ENCODE data around the gene DSCAM. TPM values are rescaled to one million over a fixed set of nuclear protein-coding genes. Genes with fewer than 3 reads are reported as not detected.

Gene DSCAM
- total and polyA plus RNA-seq, 2 experiments from 2014 or later: 0.07 TPM; not detected in 1

GRCh38 chr21:40472013-40472412, 374.9 kb downstream of the DSCAM start:
- H3K4me1 Mint-ChIP-seq: no peaks in the 10 kb centered on the region
- Histone ChIP-seq H4K20me1 (replicated peaks; ENCODE audit: insufficient read depth) (no peaks in the 10 kb centered on the region), H3K9me2 (ENCODE audit: insufficient read depth) (no peaks in the 10 kb centered on the region), H3K27me3 (ENCODE audit: insufficient read depth) (no peaks in the 10 kb centered on the region), H3K4me1 (ENCODE audit: insufficient read depth) (no peaks in the 10 kb centered on the region), H3F3A (replicated peaks; ENCODE audit: low read depth) (no peaks in the 10 kb centered on the region), H3K4me2 (no peak overlapping the region), H3K79me2 (replicated peaks; ENCODE audit: insufficient read depth) (no peaks in the 10 kb centered on the region), H3K4me3 (no peak overlapping the region), H3K27ac (ENCODE audit: low read depth) (no peak overlapping the region), H3K36me3 (ENCODE audit: insufficient read depth) (no peaks in the 10 kb centered on the region), H2AFZ (no peak overlapping the region)
- no peak overlapping the region for H3K27ac Mint-ChIP-seq
- ATAC-seq (no peak), DNase-seq (ENCODE audit: low spot score) (no peak)
- peaks cover 2% of the 10 kb centered on the region for H3K27me3 Mint-ChIP-seq (ENCODE audit: insufficient read depth, low read depth, poor library complexity)
- no peaks in the 10 kb centered on the region for H3K36me3 Mint-ChIP-seq (ENCODE audit: low read depth)
- no peak overlapping the region for H3K4me3 Mint-ChIP-seq
- peaks cover 83% of the 10 kb centered on the region for H3K9me3 Mint-ChIP-seq
- TF ChIP-seq ZNF462 (CRISPR knock-in tag; IDR thresholded peaks at IDR 0.05): no peak
- no peak for TF ChIP-seq EZH2phosphoT487 (IDR thresholded peaks at IDR 0.05; ENCODE audit: unreplicated experiment)
- no peak for TF ChIP-seq EZH2 (IDR thresholded peaks at IDR 0.05; ENCODE audit: low read depth, unreplicated experiment)
- TF ChIP-seq CTCF (conservative IDR thresholded peaks at IDR 0.05; ENCODE audit: low read depth in 2 of 2): no peak
- TF ChIP-seq POLR2AphosphoS5 (IDR thresholded peaks at IDR 0.05; ENCODE audit: low read depth): no peak
- TF ChIP-seq ETS1 (IDR thresholded peaks at IDR 0.05): no peak
- TF ChIP-seq ZNF114 (CRISPR knock-in tag; IDR thresholded peaks at IDR 0.05): no peak
- no peak for TF ChIP-seq ZNF331 (CRISPR knock-in tag; IDR thresholded peaks at IDR 0.05; ENCODE audit: low read depth)
- TF ChIP-seq REST (IDR thresholded peaks at IDR 0.05; ENCODE audit: unreplicated experiment): no peak
- TF ChIP-seq NANOG (IDR thresholded peaks at IDR 0.05; ENCODE audit: borderline replicate concordance): no peak
- no peak for TF ChIP-seq CREB1 (CRISPR knock-in tag; IDR thresholded peaks at IDR 0.05; ENCODE audit: low read depth)
- TF ChIP-seq JUNB (IDR thresholded peaks at IDR 0.05; ENCODE audit: unreplicated experiment): no peak
- no peak for TF ChIP-seq STAT1 (IDR thresholded peaks at IDR 0.05; ENCODE audit: unreplicated experiment)

Data from GM23338 (cell line).